IPS-20b (cell line): ENCODE results near the gene WDR4.

Source experiments
- H3K27ac ChIP-seq: one replicate; pipeline ENCODE4 v1.5.1; 2013; ENCODE audit warnings: low read length
- H3K27me3 ChIP-seq: 2 replicates; pipeline ENCODE4 v1.6.1; 2013; ENCODE audit warnings: mild to moderate bottlenecking, low read length, inconsistent platforms; ENCODE audit not compliant: insufficient read depth
- H3K36me3 ChIP-seq: 2 replicates; pipeline ENCODE4 v1.6.1; 2013; ENCODE audit warnings: low read depth, mild to moderate bottlenecking, inconsistent platforms, low read length, moderate library complexity; ENCODE audit not compliant: insufficient read depth
- H3K4me1 ChIP-seq: 2 replicates; pipeline ENCODE4 v1.6.1; 2013; ENCODE audit warnings: mild to moderate bottlenecking, control low read depth, inconsistent platforms, low read length, moderate library complexity; ENCODE audit not compliant: insufficient read depth
- H3K4me3 ChIP-seq: 2 replicates; pipeline ENCODE4 v1.5.1; 2013; ENCODE audit warnings: mild to moderate bottlenecking, low read length, inconsistent platforms
- H3K9ac ChIP-seq: 2 replicates; pipeline ENCODE4 v1.6.1; 2013; ENCODE audit warnings: low read depth, mild to moderate bottlenecking, inconsistent platforms, low read length, moderate library complexity
- H3K9me3 ChIP-seq: 2 replicates; pipeline ENCODE4 v1.6.1; 2013; ENCODE audit warnings: mild to moderate bottlenecking, low read depth, low read length, inconsistent platforms; ENCODE audit not compliant: insufficient read depth

The WDR4 gene

GRCh38 chr21:42858957-42859890, 20.1 kb downstream of the WDR4 start:
- no peak overlapping the region for H3K9ac ChIP-seq
- H3K4me3 ChIP-seq = no peak overlapping the region
- H3K9me3 ChIP-seq = no peaks in the 10 kb centered on the region
- no peaks in the 10 kb centered on the region for H3K27me3 ChIP-seq
- no peak overlapping the region for H3K27ac ChIP-seq
- H3K4me1 ChIP-seq = no peaks in the 10 kb centered on the region
- H3K36me3 ChIP-seq = peaks cover 95% of the 10 kb centered on the region

- Histone ChIP-seq H3K27me3 (no peaks in the 10 kb centered on the region), H3K9ac (no peak overlapping the region), H3K4me3 (no peak overlapping the region), H3K9me3 (no peaks in the 10 kb centered on the region), H3K27ac (no peak overlapping the region), H3K36me3 (peaks cover 97% of the 10 kb centered on the region), H3K4me1 (no peaks in the 10 kb centered on the region)
These were observed 21.0 kb downstream of the WDR4 start for GRCh38 chr21:42858185-42858847.

- Histone ChIP-seq H3K4me1 (no peaks in the 10 kb centered on the region), H3K9ac (no peak overlapping the region), H3K36me3 (peaks cover 97% of the 10 kb centered on the region), H3K27ac (no peak overlapping the region), H3K4me3 (no peak overlapping the region), H3K9me3 (no peaks in the 10 kb centered on the region), H3K27me3 (no peaks in the 10 kb centered on the region)
These were observed 22.1 kb downstream of the WDR4 start for GRCh38 chr21:42857216-42857615.

GRCh38 chr21:42855937-42856335, 23.4 kb downstream of the WDR4 start:
- Histone ChIP-seq H3K4me3 (no peak overlapping the region), H3K27ac (no peak overlapping the region), H3K4me1 (no peaks in the 10 kb centered on the region), H3K27me3 (no peaks in the 10 kb centered on the region), H3K9ac (no peak overlapping the region), H3K36me3 (peaks cover 99% of the 10 kb centered on the region), H3K9me3 (no peaks in the 10 kb centered on the region)

- H3K9ac ChIP-seq = no peak overlapping the region
- peaks cover 99% of the 10 kb centered on the region for H3K36me3 ChIP-seq
- H3K4me1 ChIP-seq = no peaks in the 10 kb centered on the region
These were observed 24.0 kb downstream of the WDR4 start for GRCh38 chr21:42855171-42855936.

GRCh38 chr21:42854246-42855010, 24.9 kb downstream of the WDR4 start:
- Histone ChIP-seq H3K4me3 (no peak overlapping the region), H3K27ac (no peak overlapping the region), H3K27me3 (no peaks in the 10 kb centered on the region), H3K4me1 (no peaks in the 10 kb centered on the region), H3K9ac (no peak overlapping the region), H3K9me3 (no peaks in the 10 kb centered on the region), H3K36me3 (peaks cover 100% of the 10 kb centered on the region)

More at GRCh38 chr21:42855171-42855936, 24.0 kb downstream of the WDR4 start:
- Histone ChIP-seq H3K27ac (no peak overlapping the region), H3K4me3 (no peak overlapping the region), H3K27me3 (no peaks in the 10 kb centered on the region), H3K9me3 (no peaks in the 10 kb centered on the region)

- Histone ChIP-seq H3K9me3 (no peaks in the 10 kb centered on the region), H3K4me1 (no peaks in the 10 kb centered on the region), H3K4me3 (no peak overlapping the region), H3K9ac (no peak overlapping the region), H3K27me3 (no peaks in the 10 kb centered on the region), H3K36me3 (peaks cover 99% of the 10 kb centered on the region), H3K27ac (no peak overlapping the region)
These were observed 25.7 kb downstream of the WDR4 start for GRCh38 chr21:42853621-42854020.

GRCh38 chr21:42852925-42853570, 26.3 kb downstream of the WDR4 start:
- Histone ChIP-seq H3K4me3 (no peak overlapping the region), H3K9me3 (no peaks in the 10 kb centered on the region), H3K27me3 (no peaks in the 10 kb centered on the region), H3K27ac (no peak overlapping the region), H3K9ac (no peak overlapping the region), H3K36me3 (peaks cover 95% of the 10 kb centered on the region), H3K4me1 (no peaks in the 10 kb centered on the region)

GRCh38 chr21:42851812-42852665, 27.3 kb downstream of the WDR4 start:
- Histone ChIP-seq H3K4me1 (no peaks in the 10 kb centered on the region), H3K9ac (no peak overlapping the region), H3K4me3 (no peak overlapping the region), H3K36me3 (peaks cover 95% of the 10 kb centered on the region), H3K9me3 (no peaks in the 10 kb centered on the region), H3K27me3 (no peaks in the 10 kb centered on the region), H3K27ac (no peak overlapping the region)

- H3K9ac ChIP-seq = no peak overlapping the region
- peaks cover 95% of the 10 kb centered on the region for H3K36me3 ChIP-seq
- H3K4me1 ChIP-seq = no peaks in the 10 kb centered on the region
- H3K4me3 ChIP-seq = no peak overlapping the region
- no peaks in the 10 kb centered on the region for H3K9me3 ChIP-seq
- H3K27me3 ChIP-seq = no peaks in the 10 kb centered on the region
- H3K27ac ChIP-seq = no peak overlapping the region
These were observed 28.4 kb downstream of the WDR4 start for GRCh38 chr21:42850866-42851391.
